GM12878 (cell line): ENCODE data around the gene PLXNC1. TPM values are rescaled to one million over a fixed set of nuclear protein-coding genes. Genes with fewer than 3 reads are reported as not detected.

Source experiments
- ATAC-seq: fragments of 200-7000 bp; cut with Tn5 transposase; 3 replicates; pipeline ENCODE4 v1.9.1; 2020; ENCODE audit warnings: mild to moderate bottlenecking, moderate library complexity
- BruUV-seq: library from RNA; stranded (reverse); fragments of 400-500 nt; replicated peaks from 2 replicates; lab custom pipeline; 2021; lab: Mats Ljungman, UMichigan
- CTCF ChIA-PET: fragments of 300-600 bp; sonication (Branson Sonifier 250); formaldehyde crosslinking; extraction: SDS; loops from one replicate; lab custom pipeline; 2021; ENCODE audit warnings: inconsistent platforms; lab: Yijun Ruan, JAX
- POLR2A ChIA-PET: fragments of 350-600 bp; formaldehyde crosslinking; extraction: SDS; loops from one replicate; lab custom pipeline; 2021; ENCODE audit warnings: inconsistent platforms; lab: Charles Lee
- RAD21 ChIA-PET: fragments of 300-600 bp; sonication (Branson Sonifier 250); formaldehyde crosslinking; loops from one replicate; lab custom pipeline; 2023; ENCODE audit warnings: antibody characterized with exemption; ENCODE audit not compliant: unreplicated experiment; lab: Charles Lee
- SMC1A ChIA-PET: fragments of 300-600 bp; sonication (Branson Sonifier 250); formaldehyde crosslinking; loops from one replicate; lab custom pipeline; 2023; ENCODE audit not compliant: unreplicated experiment, uncharacterized antibody; lab: Charles Lee
- DNase-seq: peaks from one replicate; pipeline ENCODE4 v3.0.0-alpha.2; 2011; ENCODE audit warnings: low read depth, low spot score
- FAIRE-seq: peaks from 3 replicates; lab custom pipeline; 2011; peaks lifted over from hg19 to GRCh38; lab: Jason Lieb, UNC
- H2AFZ ChIP-seq: 2 replicates; pipeline ENCODE4 v1.6.0; 2011; ENCODE audit warnings: low read depth, low read length, control low read depth; ENCODE audit not compliant: control insufficient read depth
- H3K27ac ChIP-seq: 2 replicates; pipeline ENCODE4 v1.5.1; 2011; ENCODE audit warnings: control low read depth; ENCODE audit not compliant: control insufficient read depth, insufficient read depth
- H3K27me3 ChIP-seq, 2 experiments: replicated peaks in 1 of 2; 2 replicates each; pipeline versions ENCODE4 v1.6.0 to v1.6.1; 2011; ENCODE audit warnings: low read length in 1 of 2; ENCODE audit not compliant: control insufficient read depth in 2 of 2, insufficient read depth in 2 of 2
- H3K36me3 ChIP-seq, 2 experiments: 2 replicates each; pipeline ENCODE4 v1.5.1; 2011; ENCODE audit warnings: low read length in 1 of 2; ENCODE audit not compliant: control insufficient read depth in 2 of 2, insufficient read depth in 2 of 2
- H3K4me1 ChIP-seq: 2 replicates; pipeline ENCODE4 v1.6.1; 2011; ENCODE audit warnings: mild to moderate bottlenecking, low read length, moderate library complexity, mixed read lengths; ENCODE audit not compliant: control insufficient read depth, insufficient read depth
- H3K4me2 ChIP-seq: 2 replicates; pipeline ENCODE4 v1.6.0; 2011; ENCODE audit warnings: control low read depth; ENCODE audit not compliant: control insufficient read depth, insufficient read depth
- H3K4me3 ChIP-seq: fragments of 200-600 bp; sonication (generic); 2 replicates; pipeline ENCODE4 v1.5.1; 2016
- H3K79me2 ChIP-seq: 2 replicates; pipeline ENCODE4 v1.6.0; 2011; ENCODE audit warnings: low read length; ENCODE audit not compliant: control insufficient read depth, insufficient read depth
- H3K9ac ChIP-seq: 2 replicates; pipeline ENCODE4 v1.8.0; 2011; ENCODE audit warnings: low read length, control low read depth, mixed read lengths; ENCODE audit not compliant: control insufficient read depth, insufficient read depth
- H3K9me3 ChIP-seq: replicated peaks from 3 replicates; pipeline ENCODE4 v1.5.1; 2011; ENCODE audit warnings: mild to moderate bottlenecking, low read length; ENCODE audit not compliant: control insufficient read depth, insufficient read depth
- H4K20me1 ChIP-seq: 2 replicates; pipeline ENCODE4 v1.6.0; 2011; ENCODE audit not compliant: control insufficient read depth, insufficient read depth
- BCL3 ChIP-seq: IDR thresholded peaks from 2 replicates; pipeline ENCODE4 v1.6.1; 2011; ENCODE audit warnings: borderline replicate concordance, low read depth, mild to moderate bottlenecking, moderate library complexity, low read length; ENCODE audit not compliant: insufficient read depth, poor library complexity, severe bottlenecking
- BRCA1 ChIP-seq: IDR thresholded peaks from 2 replicates; pipeline ENCODE4 v1.6.1; 2011; ENCODE audit warnings: low read depth, low read length, improper control_type of control experiment
- CREM ChIP-seq: IDR thresholded peaks from 2 replicates; pipeline ENCODE4 v1.6.1; 2014; ENCODE audit warnings: antibody characterized with exemption, low read depth
- E2F8 ChIP-seq: fragments of 450-650 bp; IDR thresholded peaks from 2 replicates; pipeline ENCODE4 v1.6.1; 2018; ENCODE audit warnings: mild to moderate bottlenecking, low read depth, moderate library complexity; ENCODE audit not compliant: partially characterized antibody
- EP300 ChIP-seq, 2 experiments: fragments of 150-350 bp in 1 of 2; IDR thresholded peaks; 2 replicates each; pipeline ENCODE4 v1.6.1; 2011 to 2012; ENCODE audit warnings: low read depth in 2 of 2, low read length in 2 of 2, borderline replicate concordance in 1 of 2, improper control_type of control experiment in 1 of 2, inconsistent platforms in 1 of 2; ENCODE audit not compliant: control insufficient read depth in 1 of 2
- NFYA ChIP-seq: IDR thresholded peaks from 2 replicates; pipeline ENCODE4 v1.6.1; 2011; ENCODE audit warnings: low read depth, mild to moderate bottlenecking, low read length, improper control_type of control experiment, borderline replicate concordance
- PBX3 ChIP-seq: IDR thresholded peaks from 2 replicates; pipeline ENCODE4 v1.6.1; 2011; ENCODE audit warnings: mild to moderate bottlenecking, low read depth, low read length, moderate library complexity; ENCODE audit not compliant: insufficient replicate concordance
- POLR2A ChIP-seq: IDR thresholded peaks from 2 replicates; pipeline ENCODE4 v1.6.1; 2011; ENCODE audit warnings: low read depth, mild to moderate bottlenecking, low read length
- RUNX3 ChIP-seq: IDR thresholded peaks from 2 replicates; pipeline ENCODE4 v1.6.1; 2012; ENCODE audit warnings: low read length, inconsistent platforms
- STAT1 ChIP-seq: fragments of 450-650 bp; conservative IDR thresholded peaks from 2 replicates; pipeline ENCODE4 v1.6.1; 2014; ENCODE audit warnings: antibody characterized with exemption, mild to moderate bottlenecking
- ZZZ3 ChIP-seq: IDR thresholded peaks from 2 replicates; pipeline ENCODE4 v1.6.1; 2011; ENCODE audit warnings: low read depth; ENCODE audit not compliant: control insufficient read depth, insufficient read length
- WGBS: methylation state at CpG from one replicate; pipeline ENCODE4 v1.1.6; 2016; ENCODE audit warnings: low lambda C conversion rate; ENCODE audit not compliant: insufficient replicate concordance, insufficient coverage; ENCODE audit errors: missing lambda C conversion rate; 5-methylcytosine and 5-hydroxymethylcytosine counted together
- in situ Hi-C: fragments of 300-500 bp; cut with MboI; formaldehyde crosslinking; loops from 9 replicates; pipeline ENCODE4 v1.14.3; 2018; ENCODE audit warnings: mixed read lengths
- intact Hi-C: fragments of 100-400 bp; cut with micrococcal nuclease; formaldehyde crosslinking; loops from one replicate; pipeline ENCODE4 v1.14.2; 2022; ENCODE audit not compliant: unreplicated experiment
- polyA plus RNA-seq, 11 experiments: library from polyadenylated mRNA; depleted of rRNA in 4 of 11; unstranded in 6 of 11; stranded (reverse) in 5 of 11; fragments of >200 nt; fragmentation: Nextera tagmentation in 4 of 11; fragmentation: Illumina TruSeq in 1 of 11; extraction: Ambion mirVana in 4 of 11; extraction: Trizol in 1 of 11; gene quantifications; 1 replicate in 1 of 11; 2 replicates in 10 of 11; pipeline versions ENCODE4 v1.2.1 to v1.2.3, GENCODE V29; 2011 to 2016; ENCODE audit warnings: inconsistent platforms in 2 of 11, missing spikeins in 2 of 11, low read depth in 1 of 11
- total RNA-seq, 4 experiments: library from RNA; depleted of rRNA in 3 of 4; stranded (reverse); fragments of >200 nt in 3 of 4; fragmentation: Illumina TruSeq in 1 of 4; extraction: Trizol in 1 of 4; gene quantifications; 2 replicates each; pipeline versions ENCODE4 v1.2.1 to v1.2.3, GENCODE V29; 2013 to 2021

Gene PLXNC1
- total and polyA plus RNA-seq, 10 of the 15 experiments (the other 5 are each of a cell fraction or from before 2014, with no cell fraction given): 5.2 to 41.2 (median 24.6) TPM

DNA sequence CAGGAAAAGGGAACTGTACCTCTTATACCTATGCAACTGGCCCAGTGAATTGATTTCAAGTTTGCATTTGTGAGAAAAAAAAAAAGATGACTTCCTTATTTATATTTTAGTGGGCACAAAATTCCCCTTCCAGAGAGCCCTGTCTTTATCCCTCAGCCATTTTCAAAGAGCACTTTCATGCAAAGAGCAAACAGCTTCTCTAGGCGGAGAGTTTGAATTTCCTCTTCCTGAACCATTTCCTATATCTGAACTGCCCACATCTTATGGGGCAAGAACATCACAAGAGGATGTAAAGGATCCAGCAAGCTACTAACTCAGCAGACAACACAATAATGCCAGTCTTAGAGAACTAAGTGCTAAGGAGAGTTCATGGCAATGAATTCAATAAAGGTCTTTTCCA, 22.3 kb upstream of the PLXNC1 start (continued):
- TF ChIP-seq EP300 (IDR thresholded peaks at IDR 0.05; ENCODE audit: borderline replicate concordance in 1 of 2, control insufficient read depth in 1 of 2, low read depth in 2 of 2, low read length in 2 of 2): no peak

- RAD21 ChIA-PET: interaction anchor here (1.3 kb wide), 1 partner anchor 13 kb away, joined by 4 read pairs; no protein-coding TSS in a partner anchor
- no peak for TF ChIP-seq E2F8
- TF ChIP-seq BCL3: no peak
- no peak for TF ChIP-seq BRCA1
- no peak for TF ChIP-seq NFYA
- no peak for TF ChIP-seq POLR2A
- TF ChIP-seq PBX3: no peak
- no peak for TF ChIP-seq CREM
- no peak for TF ChIP-seq ZZZ3
- no peak for TF ChIP-seq RUNX3
- no peak for TF ChIP-seq STAT1
- H2AFZ ChIP-seq: no peak overlapping the region
- no peaks in the 10 kb centered on the region for H3K36me3 ChIP-seq
- CTCF ChIA-PET: interaction anchor here (0.7 to 1.3 kb wide), 3 partner anchors 8 to 25 kb away, joined by 3 to 4 read pairs (median 3); no protein-coding TSS in a partner anchor
- no peaks in the 10 kb centered on the region for H3K9me3 ChIP-seq
- POLR2A ChIA-PET: no interaction called here
- no peak overlapping the region for H3K4me2 ChIP-seq
- no peaks in the 10 kb centered on the region; a peak in 1 of 4 replicates for H3K27me3 ChIP-seq
- in situ Hi-C loops: no loop called here
- intact Hi-C loops: no loop called here
- no peak overlapping the region for H3K4me3 ChIP-seq
- BruUV-seq: no TSS peak
- no peak overlapping the region for H3K9ac ChIP-seq
- no peaks in the 10 kb centered on the region for H4K20me1 ChIP-seq
- 53% methylated on average over 12 of the region's 12 CpGs for WGBS
- H3K79me2 ChIP-seq: no peaks in the 10 kb centered on the region
- H3K27ac ChIP-seq: no peak overlapping the region
- ATAC-seq: no peak
- no peak for DNase-seq
- H3K4me1 ChIP-seq: peaks cover 6% of the 10 kb centered on the region; the same call in 1 of the 2 replicates
- no peak for FAIRE-seq
- SMC1A ChIA-PET: interaction anchor here (1.2 to 1.4 kb wide), 2 partner anchors 16 to 25 kb away, joined by 3 to 7 read pairs; no protein-coding TSS in a partner anchor
These were observed 20.9 kb upstream of the PLXNC1 start for GRCh38 chr12:94127239-94128131.
